Caki2 (cell line): ENCODE results near the gene CAP1. TPM values are rescaled to one million over a fixed set of nuclear protein-coding genes. Genes with fewer than 3 reads are reported as not detected.

ENCODE experiments used
- total RNA-seq: library from RNA; depleted of rRNA; stranded (reverse); fragments of >200 nt; shearing (Covaris generic); gene quantifications from 2 replicates; pipeline ENCODE4 v1.2.3, GENCODE V29; 2014; ENCODE audit warnings: low replicate concordance; rRNA removed

The CAP1 gene
- total RNA-seq, 1 experiment from 2014 or later, result 154 TPM

Other genes starting within 250 kb of the CAP1 start
- 16.3 and 21.7 TPM in 2 replicates for gene TRIT1, start 157.2 kb upstream of the CAP1 start, total RNA-seq
- 0.81 and 1.0 TPM in 2 replicates for gene MYCL, start 138.8 kb upstream of the CAP1 start, total RNA-seq
- gene MFSD2A, start 85.6 kb upstream of the CAP1 start, total RNA-seq, result 5.7 and 6.6 TPM in 2 replicates
- gene PPT1, start 56.5 kb downstream of the CAP1 start, total RNA-seq, result 120 and 141 TPM in 2 replicates
- gene RLF, start 120.7 kb downstream of the CAP1 start, total RNA-seq, result 4.3 and 5.2 TPM in 2 replicates
- gene TMCO2, start 207.2 kb downstream of the CAP1 start, total RNA-seq, result not detected in 2 replicates
- gene ZMPSTE24, start 217.5 kb downstream of the CAP1 start, total RNA-seq, result 23.2 and 23.7 TPM in 2 replicates